Osteocyte (in vitro differentiated cells): ENCODE measurements around the gene RELT. TPM values are rescaled to one million over a fixed set of nuclear protein-coding genes. Genes with fewer than 3 reads are reported as not detected.
A peak's percentile ranks its signal among the peaks of the same experiment; 100 is the strongest.

Source experiments
- DNase-seq: peaks from one replicate; pipeline ENCODE4 v3.0.0; 2021; ENCODE audit warnings: mixed read lengths; ENCODE audit not compliant: unreplicated experiment; ENCODE audit errors: extremely low spot score
- H3K27ac Mint-ChIP-seq: one replicate; pipeline ENCODE4 v1.8.0; 2021; ENCODE audit warnings: mild to moderate bottlenecking, mixed read lengths; ENCODE audit not compliant: unreplicated experiment
- H3K27me3 Mint-ChIP-seq: one replicate; pipeline ENCODE4 v1.8.0; 2021; ENCODE audit warnings: mixed read lengths; ENCODE audit not compliant: unreplicated experiment
- H3K36me3 Mint-ChIP-seq: one replicate; pipeline ENCODE4 v1.8.0; 2021; ENCODE audit warnings: mixed read lengths; ENCODE audit not compliant: unreplicated experiment
- H3K4me1 Mint-ChIP-seq: one replicate; pipeline ENCODE4 v1.8.0; 2021; ENCODE audit warnings: mixed read lengths; ENCODE audit not compliant: unreplicated experiment
- H3K4me3 Mint-ChIP-seq: one replicate; pipeline ENCODE4 v1.8.0; 2021; ENCODE audit warnings: mild to moderate bottlenecking, moderate library complexity, mixed read lengths; ENCODE audit not compliant: unreplicated experiment
- H3K9me3 Mint-ChIP-seq: one replicate; pipeline ENCODE4 v1.8.0; 2021; ENCODE audit warnings: mixed read lengths; ENCODE audit not compliant: unreplicated experiment
- total RNA-seq: library from RNA; stranded (reverse); gene quantifications from 2 replicates; pipeline ENCODE4 v1.2.1, GENCODE V29; 2021
- TF ChIP-seq, protein P1 (sequence below): fragments of 200-600 bp; sonication (generic); IDR thresholded peaks from 2 replicates; pipeline ENCODE4 v1.5.0; 2021; ENCODE audit warnings: antibody characterized with exemption, mild to moderate bottlenecking, moderate library complexity

RELT gene
- total RNA-seq, 1 donor from 2014 or later = 3.3 TPM

DNA sequence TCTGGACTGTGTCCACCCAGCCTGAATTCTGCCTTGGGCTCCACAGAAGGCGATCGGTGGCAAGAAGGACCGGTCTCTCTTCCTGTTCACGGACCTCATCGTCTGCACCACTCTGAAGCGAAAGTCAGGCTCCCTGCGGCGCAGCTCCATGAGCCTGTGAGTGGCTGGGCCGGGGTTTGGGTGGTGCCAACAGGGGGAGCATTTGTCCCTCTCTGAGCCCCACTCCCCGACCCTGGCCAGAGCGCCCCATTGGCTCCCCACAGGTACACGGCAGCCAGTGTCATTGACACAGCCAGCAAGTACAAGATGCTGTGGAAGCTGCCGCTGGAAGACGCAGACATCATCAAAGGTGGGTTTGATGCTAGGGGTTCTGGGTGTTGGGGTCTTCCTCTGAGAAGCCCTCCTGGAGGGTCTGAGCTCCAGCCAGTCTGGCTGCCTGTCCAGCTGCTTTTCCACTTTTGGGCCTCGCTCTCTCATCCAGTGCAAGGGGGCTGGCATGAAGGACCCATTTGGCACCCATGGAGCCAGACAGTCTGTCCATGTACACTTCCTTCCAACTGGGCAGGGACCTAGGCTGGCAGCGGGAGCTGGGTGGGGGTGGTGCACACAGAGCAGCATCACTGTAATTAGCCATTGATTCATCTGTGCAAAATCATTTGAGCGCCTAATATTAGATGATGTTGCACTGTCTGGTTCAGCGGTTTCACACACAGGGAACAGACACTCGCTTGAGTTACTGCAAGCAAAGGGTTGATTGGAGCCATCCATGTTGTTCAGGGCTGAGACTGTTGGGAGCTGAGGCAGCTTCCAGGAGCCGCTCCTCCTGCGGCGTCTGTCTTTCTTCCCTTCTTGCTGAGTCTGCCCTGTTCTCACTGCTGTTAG lies 19.0 kb upstream of the RELT start:
- Mint-ChIP-seq H3K4me1 (no peaks in the 10 kb centered on the region), H3K36me3 (peaks cover 27% of the 10 kb centered on the region), H3K27me3 (no peaks in the 10 kb centered on the region), H3K4me3 (no peak overlapping the region), H3K9me3 (no peaks in the 10 kb centered on the region), H3K27ac (no peak overlapping the region)
- TF ChIP-seq, protein P1, sequence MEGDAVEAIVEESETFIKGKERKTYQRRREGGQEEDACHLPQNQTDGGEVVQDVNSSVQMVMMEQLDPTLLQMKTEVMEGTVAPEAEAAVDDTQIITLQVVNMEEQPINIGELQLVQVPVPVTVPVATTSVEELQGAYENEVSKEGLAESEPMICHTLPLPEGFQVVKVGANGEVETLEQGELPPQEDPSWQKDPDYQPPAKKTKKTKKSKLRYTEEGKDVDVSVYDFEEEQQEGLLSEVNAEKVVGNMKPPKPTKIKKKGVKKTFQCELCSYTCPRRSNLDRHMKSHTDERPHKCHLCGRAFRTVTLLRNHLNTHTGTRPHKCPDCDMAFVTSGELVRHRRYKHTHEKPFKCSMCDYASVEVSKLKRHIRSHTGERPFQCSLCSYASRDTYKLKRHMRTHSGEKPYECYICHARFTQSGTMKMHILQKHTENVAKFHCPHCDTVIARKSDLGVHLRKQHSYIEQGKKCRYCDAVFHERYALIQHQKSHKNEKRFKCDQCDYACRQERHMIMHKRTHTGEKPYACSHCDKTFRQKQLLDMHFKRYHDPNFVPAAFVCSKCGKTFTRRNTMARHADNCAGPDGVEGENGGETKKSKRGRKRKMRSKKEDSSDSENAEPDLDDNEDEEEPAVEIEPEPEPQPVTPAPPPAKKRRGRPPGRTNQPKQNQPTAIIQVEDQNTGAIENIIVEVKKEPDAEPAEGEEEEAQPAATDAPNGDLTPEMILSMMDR = no peak
- no peak for DNase-seq

DNA sequence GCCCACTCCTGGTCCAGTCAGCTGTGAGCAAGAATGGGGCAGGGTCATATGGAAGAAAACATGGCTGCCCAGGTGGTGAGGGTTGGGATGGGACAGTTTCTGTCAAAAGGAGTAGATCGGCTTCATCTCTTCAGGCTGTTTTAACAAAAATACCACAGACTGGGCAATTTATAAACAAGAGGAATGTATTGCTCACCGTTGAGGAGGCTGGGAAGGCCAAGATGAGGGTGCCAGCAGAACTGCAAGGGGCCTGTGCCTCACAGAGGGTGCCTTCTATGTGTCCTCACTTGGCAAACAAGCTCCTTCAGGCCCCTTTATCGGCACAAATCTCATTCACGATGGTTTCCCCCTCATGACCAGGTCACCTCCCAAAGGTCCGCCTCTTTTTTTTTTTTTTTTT lies 18.1 kb upstream of the RELT start:
- no peak overlapping the region for H3K27ac Mint-ChIP-seq
- DNase-seq = no peak
- H3K36me3 Mint-ChIP-seq = peaks cover 30% of the 10 kb centered on the region
- no peaks in the 10 kb centered on the region for H3K4me1 Mint-ChIP-seq
- H3K27me3 Mint-ChIP-seq = no peaks in the 10 kb centered on the region
- TF ChIP-seq, protein P1 = no peak
- H3K9me3 Mint-ChIP-seq = no peaks in the 10 kb centered on the region
- H3K4me3 Mint-ChIP-seq = no peak overlapping the region

DNA sequence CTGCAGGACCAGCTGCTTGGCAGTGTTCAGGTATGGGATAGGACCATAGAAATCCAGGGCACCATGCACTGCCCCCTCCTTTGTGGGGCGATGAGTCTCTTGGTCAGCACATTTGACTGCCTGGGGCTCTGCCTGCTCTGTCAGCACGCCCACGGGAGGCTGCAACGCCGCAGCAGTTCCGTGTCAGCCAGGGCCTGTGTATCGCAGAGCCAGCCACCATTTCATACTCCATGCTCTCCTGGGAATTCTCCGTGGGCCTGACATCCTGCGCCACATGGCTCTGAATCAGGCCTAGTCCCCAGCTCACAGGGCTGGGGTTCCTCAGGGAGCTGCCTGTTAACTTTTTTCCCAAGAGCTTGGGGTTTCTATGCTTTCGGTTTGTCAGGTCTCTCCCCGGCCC lies 16.9 kb upstream of the RELT start:
- H3K27me3 Mint-ChIP-seq = no peaks in the 10 kb centered on the region
- TF ChIP-seq, protein P1 = no peak
- H3K4me3 Mint-ChIP-seq = no peak overlapping the region
- H3K36me3 Mint-ChIP-seq = peaks cover 27% of the 10 kb centered on the region
- H3K27ac Mint-ChIP-seq = no peak overlapping the region
- DNase-seq = no peak
- H3K4me1 Mint-ChIP-seq = no peaks in the 10 kb centered on the region
- H3K9me3 Mint-ChIP-seq = no peaks in the 10 kb centered on the region

DNA sequence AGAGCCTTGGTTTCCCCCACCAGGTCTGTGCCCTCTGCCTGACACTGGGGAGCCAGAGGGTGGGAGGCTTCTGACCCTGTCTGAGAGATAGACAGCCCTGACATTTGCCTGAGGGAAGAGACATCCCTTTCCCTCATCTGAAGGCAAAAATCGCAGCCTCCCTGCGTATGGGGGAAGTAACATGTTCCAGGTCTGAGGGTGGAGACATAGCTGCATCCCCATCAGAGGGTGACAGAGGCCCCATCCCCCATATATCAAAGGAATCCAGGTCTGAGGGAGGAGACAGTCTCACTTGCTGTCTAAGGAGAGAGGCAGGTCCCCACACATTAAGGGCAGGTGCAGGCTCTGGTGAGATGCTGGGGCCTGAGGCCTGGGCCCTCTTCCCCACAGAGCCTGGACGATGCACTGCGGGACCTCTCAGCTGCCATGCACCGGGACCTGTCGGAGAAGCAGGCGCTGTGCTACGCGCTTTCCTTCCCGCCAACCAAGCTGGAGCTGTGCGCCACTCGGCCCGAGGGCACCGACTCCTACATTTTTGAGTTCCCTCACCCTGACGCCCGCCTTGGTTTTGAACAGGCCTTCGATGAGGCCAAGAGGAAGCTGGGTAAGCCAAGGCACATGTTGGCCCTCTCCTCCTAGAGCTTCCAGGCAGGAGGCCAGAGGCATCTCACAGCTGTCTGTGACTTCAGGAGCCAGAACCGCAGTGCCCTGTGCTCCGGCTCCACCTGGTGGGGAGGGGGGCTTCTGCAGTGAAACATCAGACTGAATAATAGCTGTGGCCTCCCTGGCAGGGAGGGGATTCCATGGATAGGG lies 16.1 kb upstream of the RELT start:
- no peaks in the 10 kb centered on the region for H3K9me3 Mint-ChIP-seq
- no peak overlapping the region for H3K4me3 Mint-ChIP-seq
- H3K36me3 Mint-ChIP-seq = peaks cover 27% of the 10 kb centered on the region
- no peak for DNase-seq
- TF ChIP-seq, protein P1 = peak; percentile 51
- no peaks in the 10 kb centered on the region for H3K27me3 Mint-ChIP-seq
- no peak overlapping the region for H3K27ac Mint-ChIP-seq
- no peaks in the 10 kb centered on the region for H3K4me1 Mint-ChIP-seq
